Immature natural killer cell (primary cell): ENCODE data around the gene CCDC51. TPM values are rescaled to one million over a fixed set of nuclear protein-coding genes. Genes with fewer than 3 reads are reported as not detected.

Experiments used
- DNase-seq, 3 donors: peaks; one replicate each; pipeline ENCODE4 v3.0.0; 2022; ENCODE audit warnings: mixed read lengths in 1 of 3
- H3K27ac Mint-ChIP-seq, 6 donors: one replicate each; pipeline ENCODE4 v1.8.0; 2020; ENCODE audit warnings: mixed read lengths in 6 of 6, mild to moderate bottlenecking in 5 of 6, inconsistent platforms in 4 of 6, moderate library complexity in 3 of 6
- H3K27me3 Mint-ChIP-seq, 3 donors: one replicate each; pipeline ENCODE4 v1.8.0; 2020 to 2021; ENCODE audit warnings: low read depth in 3 of 3, mild to moderate bottlenecking in 3 of 3, mixed read lengths in 3 of 3, moderate library complexity in 3 of 3, inconsistent platforms in 1 of 3
- H3K36me3 Mint-ChIP-seq, 3 donors: one replicate each; pipeline ENCODE4 v1.8.0; 2020; ENCODE audit warnings: mixed read lengths in 3 of 3, inconsistent platforms in 2 of 3, mild to moderate bottlenecking in 2 of 3
- H3K4me1 Mint-ChIP-seq, 2 donors: one replicate each; pipeline ENCODE4 v1.8.0; 2020; ENCODE audit warnings: inconsistent platforms in 2 of 2, mild to moderate bottlenecking in 2 of 2, mixed read lengths in 2 of 2, moderate library complexity in 1 of 2
- H3K4me3 Mint-ChIP-seq, 5 donors: one replicate each; pipeline ENCODE4 v1.8.0; 2020; ENCODE audit warnings: mild to moderate bottlenecking in 5 of 5, mixed read lengths in 5 of 5, inconsistent platforms in 3 of 5, moderate library complexity in 3 of 5
- H3K9me3 Mint-ChIP-seq, 6 donors: one replicate each; pipeline ENCODE4 v1.8.0; 2020; ENCODE audit warnings: mild to moderate bottlenecking in 6 of 6, mixed read lengths in 6 of 6, inconsistent platforms in 4 of 6, moderate library complexity in 3 of 6
- polyA plus RNA-seq, 3 donors: library from polyadenylated mRNA; unstranded; fragments of 300-500 nt; fragmentation: Illumina TruSeq; gene quantifications; one replicate each; pipeline ENCODE4 v1.2.3, GENCODE V29; 2021

CCDC51 gene
- polyA plus RNA-seq, 3 donors from 2014 or later = 10.2 to 16.3 (median 10.6) TPM

GRCh38 chr3:48418140-48418539 is 21.8 kb downstream of the CCDC51 start:
- DNase-seq = no peak
- Mint-ChIP-seq H3K9me3 (no peaks in the 10 kb centered on the region), H3K36me3 (no peaks in the 10 kb centered on the region), H3K4me3 (no peak overlapping the region), H3K27me3 (peaks cover 0 to 3% (median 2%) of the 10 kb centered on the region in 3 donors), H3K27ac (no peak overlapping the region), H3K4me1 (no peaks in the 10 kb centered on the region)

DNA sequence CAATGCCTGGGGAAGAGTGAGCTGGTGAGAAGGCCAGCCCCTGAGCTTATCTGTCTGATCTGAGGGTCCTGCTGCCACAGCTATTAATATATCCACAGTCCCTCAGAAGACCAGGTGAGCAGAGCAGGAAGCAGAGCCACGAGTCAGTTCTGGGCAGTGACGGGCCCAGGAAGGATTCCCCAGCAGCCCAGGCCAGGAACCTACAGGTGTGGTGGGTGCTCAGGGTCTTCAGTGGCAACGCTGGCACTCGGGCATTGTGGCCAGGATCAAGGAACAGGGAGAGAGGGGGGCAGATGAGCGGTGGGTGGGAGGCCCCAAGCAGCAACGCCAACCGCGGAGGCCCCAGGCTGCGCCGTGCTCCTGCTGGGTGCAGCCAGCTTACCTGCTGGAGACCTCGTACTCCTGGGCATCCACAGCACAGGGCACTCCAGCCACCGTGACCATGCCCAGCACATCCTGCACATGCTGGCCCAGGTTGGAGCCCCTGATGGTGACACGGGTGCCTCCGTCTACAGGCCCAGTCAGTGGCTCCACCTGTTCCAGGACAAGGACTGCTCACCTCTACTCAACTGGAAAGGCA is 22.3 kb downstream of the CCDC51 start:
- H3K9me3 Mint-ChIP-seq = no peaks in the 10 kb centered on the region
- H3K27me3 Mint-ChIP-seq = peaks cover under 1 to 3% (median 1%) of the 10 kb centered on the region in 3 donors
- H3K4me1 Mint-ChIP-seq = no peaks in the 10 kb centered on the region
- no peak overlapping the region for H3K4me3 Mint-ChIP-seq
- H3K27ac Mint-ChIP-seq = no peak overlapping the region
- DNase-seq = no peak
- no peaks in the 10 kb centered on the region for H3K36me3 Mint-ChIP-seq

DNA sequence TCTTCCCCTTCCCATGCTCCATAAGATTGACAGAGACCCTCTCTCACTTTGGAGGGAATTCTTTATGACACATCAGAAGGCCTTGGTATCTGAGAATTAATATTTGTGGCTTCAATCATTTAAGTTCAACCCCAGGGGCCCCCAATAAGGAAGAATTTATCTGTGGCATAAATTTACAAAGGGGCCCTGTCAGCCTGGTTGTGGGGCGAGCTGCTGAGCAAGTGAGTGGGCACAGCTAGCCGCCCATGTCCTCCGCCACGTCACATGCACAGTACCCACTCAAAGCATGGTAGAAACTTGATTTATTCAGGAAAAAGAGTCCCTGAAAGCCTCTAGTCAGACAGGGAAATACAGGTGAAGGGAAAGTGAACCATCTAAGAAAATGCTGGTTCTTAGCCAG is 23.4 kb downstream of the CCDC51 start:
- H3K9me3 Mint-ChIP-seq = no peaks in the 10 kb centered on the region
- no peak overlapping the region for H3K27ac Mint-ChIP-seq
- H3K27me3 Mint-ChIP-seq = peaks cover 1 to 3% (median 3%) of the 10 kb centered on the region in 3 donors
- H3K4me3 Mint-ChIP-seq = no peak overlapping the region
- no peaks in the 10 kb centered on the region for H3K4me1 Mint-ChIP-seq
- no peak for DNase-seq
- H3K36me3 Mint-ChIP-seq = no peaks in the 10 kb centered on the region

- Mint-ChIP-seq H3K4me3 (no peak overlapping the region), H3K36me3 (no peaks in the 10 kb centered on the region), H3K27ac (no peak overlapping the region), H3K4me1 (no peaks in the 10 kb centered on the region), H3K9me3 (no peaks in the 10 kb centered on the region), H3K27me3 (peaks cover 1 to 3% (median 3%) of the 10 kb centered on the region in 3 donors)
- no peak for DNase-seq
Observed at GRCh38 chr3:48416091-48416505, 23.8 kb downstream of the CCDC51 start.

- Mint-ChIP-seq H3K4me1 (no peaks in the 10 kb centered on the region), H3K27ac (no peak overlapping the region), H3K4me3 (no peak overlapping the region), H3K9me3 (no peaks in the 10 kb centered on the region), H3K27me3 (peaks cover 1 to 3% (median 3%) of the 10 kb centered on the region in 3 donors), H3K36me3 (no peaks in the 10 kb centered on the region)
- no peak for DNase-seq
Observed at GRCh38 chr3:48415251-48415953, 24.5 kb downstream of the CCDC51 start.

DNA sequence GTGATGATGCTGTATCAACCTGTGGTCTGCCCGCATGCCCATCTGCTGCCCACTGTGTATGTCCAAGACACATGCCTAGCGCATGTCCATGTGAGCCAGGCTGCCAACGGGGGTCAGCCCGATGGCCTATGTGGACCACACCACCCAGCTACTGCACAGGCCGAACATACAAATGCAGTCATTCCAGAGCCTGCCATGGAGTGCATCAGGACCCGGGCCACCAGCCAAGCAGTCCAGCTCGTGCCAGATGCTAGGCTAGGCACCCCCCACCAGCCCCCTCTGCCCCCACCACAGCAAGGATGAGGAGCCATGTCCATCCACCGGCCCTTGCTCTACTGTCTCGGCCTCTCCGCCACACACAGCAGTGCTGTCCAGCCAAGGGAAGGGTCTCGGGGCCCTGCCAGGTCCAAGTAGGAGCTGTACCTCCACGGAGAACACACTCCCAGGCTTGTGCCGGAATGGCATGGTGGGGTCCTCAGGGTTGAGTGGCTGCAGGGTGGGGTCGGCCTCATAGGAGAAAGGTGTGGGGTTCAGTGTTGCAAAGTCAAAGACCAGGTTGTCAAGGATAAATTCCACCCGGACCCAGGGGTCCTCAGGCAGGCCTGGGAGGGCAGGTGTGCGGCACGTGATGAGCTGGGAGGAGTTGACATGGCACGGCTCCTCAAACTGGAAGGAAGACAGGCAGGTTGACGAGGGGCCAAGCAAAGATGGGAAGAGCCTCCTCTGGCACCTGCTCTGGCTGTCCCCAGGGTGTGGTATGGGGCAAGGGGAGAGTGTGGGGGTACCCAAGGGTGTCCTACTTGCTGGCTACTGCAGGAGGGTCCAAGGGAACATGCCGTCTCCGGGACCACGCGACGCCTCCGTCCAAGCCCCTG is 25.3 kb downstream of the CCDC51 start:
- no peak for DNase-seq
- Mint-ChIP-seq H3K36me3 (no peaks in the 10 kb centered on the region), H3K27ac (no peak overlapping the region), H3K4me3 (no peak overlapping the region), H3K27me3 (peaks cover 1 to 3% (median 3%) of the 10 kb centered on the region in 3 donors), H3K4me1 (no peaks in the 10 kb centered on the region), H3K9me3 (no peaks in the 10 kb centered on the region)

DNA sequence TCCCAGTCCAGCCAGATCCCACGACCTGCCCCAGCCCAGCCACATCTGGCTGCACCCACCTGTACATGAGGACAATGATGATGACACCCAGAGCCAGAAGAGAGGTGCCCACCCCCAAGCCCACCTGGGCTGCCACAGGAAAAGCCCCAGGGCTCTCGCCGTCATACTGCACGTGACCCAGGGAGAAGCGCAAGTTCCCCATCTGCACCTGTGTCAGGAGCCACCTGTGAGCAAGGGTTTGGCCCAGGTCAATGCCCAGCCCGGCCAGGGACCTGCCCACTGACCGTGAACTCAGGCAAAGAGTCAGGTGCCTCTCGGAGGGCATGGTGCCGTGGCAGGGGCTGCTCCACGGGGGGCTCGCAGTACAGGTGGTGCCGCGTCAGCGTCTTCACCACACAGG is 26.3 kb downstream of the CCDC51 start:
- Mint-ChIP-seq H3K9me3 (no peaks in the 10 kb centered on the region), H3K4me3 (no peak overlapping the region), H3K4me1 (no peaks in the 10 kb centered on the region)

GRCh38 chr3:48413086-48413485 is 26.8 kb downstream of the CCDC51 start:
- Mint-ChIP-seq H3K9me3 (no peaks in the 10 kb centered on the region), H3K27ac (no peak overlapping the region), H3K27me3 (peaks cover 0 to 3% (median 3%) of the 10 kb centered on the region in 3 donors), H3K4me3 (no peak overlapping the region), H3K36me3 (no peaks in the 10 kb centered on the region), H3K4me1 (no peaks in the 10 kb centered on the region)
- DNase-seq = no peak

More for the DNA sequence above, 26.3 kb downstream of the CCDC51 start:
- peaks cover 1 to 3% (median 3%) of the 10 kb centered on the region in 3 donors for H3K27me3 Mint-ChIP-seq
- no peak overlapping the region for H3K27ac Mint-ChIP-seq
- no peaks in the 10 kb centered on the region for H3K36me3 Mint-ChIP-seq
- DNase-seq = no peak

DNA sequence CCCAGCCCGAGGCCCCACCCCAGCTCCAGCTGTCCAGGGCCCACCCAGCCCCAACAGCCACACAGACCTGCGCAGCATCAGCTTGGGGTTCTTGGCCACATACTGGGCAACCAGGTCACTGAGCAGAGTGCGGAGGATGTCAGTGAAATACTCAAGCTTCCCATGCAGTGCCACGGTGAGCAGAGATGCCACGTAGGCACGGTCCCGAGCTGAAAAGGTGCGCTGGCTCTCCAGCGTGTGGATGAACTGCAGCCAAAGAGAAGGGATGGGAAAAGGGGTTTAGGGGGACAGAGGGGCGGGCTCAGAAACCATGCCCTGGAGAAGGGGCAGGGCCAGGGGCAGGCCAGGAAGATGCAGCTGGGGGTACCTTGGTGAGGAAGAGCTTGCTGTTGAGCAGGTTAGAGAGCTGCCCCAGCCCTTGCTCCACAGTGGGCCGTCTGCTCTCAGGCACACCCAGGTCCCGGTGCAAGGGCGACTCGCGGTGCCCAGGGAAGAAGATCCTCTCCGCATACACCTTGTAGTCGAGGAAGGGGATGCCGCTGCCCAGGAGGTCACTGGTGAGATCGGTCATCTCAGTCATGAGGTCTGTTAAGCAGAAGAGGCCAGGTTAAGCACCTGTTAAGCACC is 27.4 kb downstream of the CCDC51 start:
- Mint-ChIP-seq H3K9me3 (no peaks in the 10 kb centered on the region), H3K4me3 (no peak overlapping the region), H3K4me1 (no peaks in the 10 kb centered on the region), H3K36me3 (no peaks in the 10 kb centered on the region), H3K27ac (no peak overlapping the region), H3K27me3 (peaks cover 0 to 3% (median 2%) of the 10 kb centered on the region in 3 donors)
- DNase-seq = no peak

GRCh38 chr3:48411606-48412374 is 28.1 kb downstream of the CCDC51 start:
- no peak overlapping the region for H3K4me3 Mint-ChIP-seq
- no peaks in the 10 kb centered on the region for H3K9me3 Mint-ChIP-seq
- H3K27me3 Mint-ChIP-seq = peaks cover 0 to 3% (median 2%) of the 10 kb centered on the region in 3 donors
- H3K36me3 Mint-ChIP-seq = no peaks in the 10 kb centered on the region
- no peak for DNase-seq
- H3K4me1 Mint-ChIP-seq = no peaks in the 10 kb centered on the region
- H3K27ac Mint-ChIP-seq = no peak overlapping the region

GRCh38 chr3:48411041-48411588 is 28.8 kb downstream of the CCDC51 start:
- Mint-ChIP-seq H3K36me3 (no peaks in the 10 kb centered on the region), H3K4me1 (no peaks in the 10 kb centered on the region), H3K27ac (no peak overlapping the region), H3K9me3 (no peaks in the 10 kb centered on the region), H3K27me3 (peaks cover 0 to 3% (median 2%) of the 10 kb centered on the region in 3 donors), H3K4me3 (no peak overlapping the region)
- DNase-seq = no peak

- DNase-seq = no peak
- H3K36me3 Mint-ChIP-seq = no peaks in the 10 kb centered on the region
- peaks cover 0 to 3% (median 2%) of the 10 kb centered on the region in 3 donors for H3K27me3 Mint-ChIP-seq
- H3K4me3 Mint-ChIP-seq = no peak overlapping the region
- no peak overlapping the region for H3K27ac Mint-ChIP-seq
- no peaks in the 10 kb centered on the region for H3K4me1 Mint-ChIP-seq
- no peaks in the 10 kb centered on the region for H3K9me3 Mint-ChIP-seq
Observed at GRCh38 chr3:48410205-48411040, 29.5 kb downstream of the CCDC51 start.
